HEK293T (cell line): ENCODE measurements around the gene DDX41.

ENCODE experiments used
- CTCF ChIA-PET: fragments of 350-600 bp; formaldehyde crosslinking; extraction: SDS; loops from one replicate; lab custom pipeline; 2021; ENCODE audit warnings: antibody characterized with exemption, inconsistent platforms; lab: Yijun Ruan, JAX
- POLR2A ChIA-PET: fragments of 350-600 bp; formaldehyde crosslinking; extraction: SDS; loops from one replicate; lab custom pipeline; 2020; ENCODE audit warnings: antibody characterized with exemption, inconsistent platforms; lab: Yijun Ruan, JAX
- DNase-seq: peaks from one replicate; pipeline ENCODE4 v3.0.0; 2012; ENCODE audit warnings: mixed read lengths; ENCODE audit errors: extremely low spot score
- ARNT ChIP-seq: fragments of 450-650 bp; IDR thresholded peaks from 2 replicates; pipeline ENCODE4 v1.6.1; 2017; ENCODE audit warnings: mild to moderate bottlenecking
- BHLHE40 ChIP-seq: fragments of 450-650 bp; IDR thresholded peaks from 2 replicates; pipeline ENCODE4 v1.6.1; 2016; ENCODE audit warnings: mild to moderate bottlenecking, moderate library complexity, borderline replicate concordance
- CTBP1 ChIP-seq: fragments of 450-650 bp; IDR thresholded peaks from 2 replicates; pipeline ENCODE4 v1.6.1; 2016; ENCODE audit warnings: borderline replicate concordance
- ELF4 ChIP-seq: fragments of 450-650 bp; IDR thresholded peaks from 2 replicates; pipeline ENCODE4 v1.6.1; 2017; ENCODE audit warnings: antibody characterized with exemption
- FOXA1 ChIP-seq: fragments of 450-650 bp; IDR thresholded peaks from 2 replicates; pipeline ENCODE4 v1.6.1; 2016; ENCODE audit warnings: mild to moderate bottlenecking
- FOXK2 ChIP-seq: fragments of 450-650 bp; IDR thresholded peaks from 2 replicates; pipeline ENCODE4 v1.6.1; 2016; ENCODE audit warnings: mild to moderate bottlenecking
- FOXM1 ChIP-seq: fragments of 450-650 bp; IDR thresholded peaks from 2 replicates; pipeline ENCODE4 v1.6.1; 2017; ENCODE audit warnings: mild to moderate bottlenecking, borderline replicate concordance
- HDGF ChIP-seq: fragments of 450-650 bp; IDR thresholded peaks from 2 replicates; pipeline ENCODE4 v1.6.1; 2017; ENCODE audit warnings: antibody characterized with exemption, borderline replicate concordance
- L3MBTL2 ChIP-seq: fragments of 450-650 bp; conservative IDR thresholded peaks from 2 replicates; pipeline ENCODE4 v1.6.1; 2016; ENCODE audit warnings: mild to moderate bottlenecking
- LEF1 ChIP-seq: fragments of 450-650 bp; IDR thresholded peaks from 2 replicates; pipeline ENCODE4 v1.6.1; 2017; ENCODE audit warnings: mild to moderate bottlenecking, borderline replicate concordance
- NFRKB ChIP-seq: fragments of 450-650 bp; IDR thresholded peaks from 2 replicates; pipeline ENCODE4 v1.6.1; 2016; ENCODE audit warnings: mild to moderate bottlenecking, moderate library complexity
- PKNOX1 ChIP-seq: fragments of 450-650 bp; IDR thresholded peaks from 2 replicates; pipeline ENCODE4 v1.6.1; 2016
- SP1 ChIP-seq: fragments of 450-650 bp; IDR thresholded peaks from 2 replicates; pipeline ENCODE4 v1.6.1; 2017
- SUZ12 ChIP-seq: fragments of 450-650 bp; IDR thresholded peaks from 2 replicates; pipeline ENCODE4 v1.6.1; 2016; ENCODE audit warnings: mild to moderate bottlenecking
- TARDBP ChIP-seq: fragments of 450-650 bp; IDR thresholded peaks from 2 replicates; pipeline ENCODE4 v1.6.1; 2016
- ZNF384 ChIP-seq: fragments of 450-650 bp; IDR thresholded peaks from 2 replicates; pipeline ENCODE4 v1.6.1; 2016

The DDX41 gene

DNA sequence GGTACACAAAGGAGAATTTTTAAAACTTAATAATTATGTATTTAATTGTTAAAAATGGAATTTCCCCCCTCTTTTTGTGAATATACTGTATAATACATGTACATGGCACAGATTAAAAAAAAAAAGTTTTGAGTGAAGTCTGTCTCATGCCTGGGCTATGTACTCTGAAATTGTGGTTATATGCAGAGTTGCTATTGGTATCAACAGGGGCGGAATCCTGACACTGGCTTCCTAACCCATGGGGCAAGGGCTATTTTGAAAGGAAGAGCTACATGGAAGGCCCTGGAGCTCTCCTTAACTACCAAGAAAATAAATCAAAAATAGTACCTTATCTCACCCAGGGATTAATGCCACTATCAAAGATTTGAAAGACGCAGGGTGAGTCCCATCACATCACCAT is 38.5 kb upstream of the DDX41 start:
- no peak for DNase-seq
- ChIA-PET POLR2A (no interaction called here), CTCF (no interaction called here)
- TF ChIP-seq FOXK2 = no peak
- no peak for TF ChIP-seq BHLHE40
- TF ChIP-seq TARDBP = no peak
- TF ChIP-seq SP1 = no peak
- no peak for TF ChIP-seq ARNT
- no peak for TF ChIP-seq FOXA1
- no peak for TF ChIP-seq NFRKB
- TF ChIP-seq L3MBTL2 = no peak
- TF ChIP-seq SUZ12 = no peak

DNA sequence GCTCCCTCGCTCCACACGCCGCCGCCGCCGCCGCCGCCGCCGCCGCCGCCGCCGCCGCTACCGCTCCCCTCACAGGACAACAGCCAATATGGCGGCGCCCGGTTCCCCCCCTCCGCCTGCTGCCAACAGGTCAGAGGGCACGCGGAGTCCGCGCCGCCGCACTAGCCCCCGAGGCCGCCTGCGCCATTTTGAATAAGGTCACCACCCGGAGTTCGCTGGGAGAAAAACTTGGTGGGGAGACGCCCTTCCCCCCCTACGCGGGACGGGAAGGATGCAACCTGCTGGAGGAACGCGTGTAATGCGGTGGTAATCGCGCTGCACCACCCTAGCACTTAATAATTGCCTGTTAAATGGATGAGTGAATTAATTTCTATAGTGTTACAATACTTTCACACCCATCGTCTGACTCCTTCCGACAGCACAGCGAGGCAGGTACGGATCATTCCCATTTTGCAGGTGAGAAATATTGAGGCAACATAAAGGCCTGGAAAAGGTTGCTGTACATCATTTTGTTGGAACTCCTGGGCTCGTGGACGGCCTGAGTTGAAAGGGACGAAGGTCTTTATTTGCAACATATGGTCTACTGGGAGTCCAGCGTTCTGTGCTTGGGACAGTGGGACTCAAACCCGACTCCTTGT is 37.8 kb upstream of the DDX41 start, which contains the start of gene FAM193B:
FAM193B (minus strand) TSS at position 90 of the 638 bp plus-strand sequence. CDS start 105 bp downstream, outside the sequence.
- TF ChIP-seq PKNOX1 = no peak
- 0 out of 2 replicates have a peak, but pooled peaks have one; percentile 9 for TF ChIP-seq FOXM1
- TF ChIP-seq LEF1 = no peak
- no peak for TF ChIP-seq FOXA1
- TF ChIP-seq NFRKB = no peak
- TF ChIP-seq ARNT = 0 out of 2 replicates have a peak, but pooled peaks have one; percentile 19
- peak; percentile 83 for TF ChIP-seq L3MBTL2
- ChIA-PET POLR2A (interaction anchor here (1.6 kb wide), 1 partner anchor 38 kb away, joined by 6 read pairs; the partner anchor contains the start of gene TMED9), CTCF (no interaction called here)
- peak; percentile 99 for DNase-seq

- ChIA-PET CTCF (no interaction called here), POLR2A (interaction anchor here (1.6 kb wide), 1 partner anchor 38 kb away, joined by 6 read pairs; the partner anchor contains the start of gene TMED9)
- TF ChIP-seq L3MBTL2 = no peak
- TF ChIP-seq FOXK2 = no peak
- no peak for TF ChIP-seq SUZ12
- no peak for TF ChIP-seq ARNT
- TF ChIP-seq FOXM1 = no peak
- no peak for TF ChIP-seq ZNF384
- no peak for TF ChIP-seq LEF1
- TF ChIP-seq CTBP1 = no peak
- TF ChIP-seq FOXA1 = no peak
- TF ChIP-seq PKNOX1 = no peak
- TF ChIP-seq HDGF = no peak
- no peak for TF ChIP-seq BHLHE40
- peak; percentile 71 for DNase-seq
These were observed 37.1 kb upstream of the DDX41 start for GRCh38 chr5:177553671-177554429.

GRCh38 chr5:177552839-177553455 is 36.2 kb upstream of the DDX41 start:
- no peak for TF ChIP-seq NFRKB
- TF ChIP-seq SUZ12 = no peak
- no peak for TF ChIP-seq LEF1
- no peak for TF ChIP-seq BHLHE40
- TF ChIP-seq TARDBP = no peak
- no peak for TF ChIP-seq FOXA1
- TF ChIP-seq L3MBTL2 = no peak
- no peak for TF ChIP-seq HDGF
- no peak for TF ChIP-seq ELF4
- TF ChIP-seq PKNOX1 = no peak
- no peak for TF ChIP-seq FOXM1
- ChIA-PET POLR2A (interaction anchor here (1.1 to 1.6 kb wide), 2 partner anchors 39 to 98 kb away, joined by 3 to 6 read pairs; partner anchors contain the start of gene TMED9), CTCF (no interaction called here)
- no peak for DNase-seq

GRCh38 chr5:177550122-177550521 is 33.4 kb upstream of the DDX41 start:
- no peak for DNase-seq
- POLR2A ChIA-PET = no interaction called here
- CTCF ChIA-PET = no interaction called here
- no peak for TF ChIP-seq BHLHE40
- TF ChIP-seq TARDBP = no peak
- no peak for TF ChIP-seq SUZ12
- no peak for TF ChIP-seq SP1
- no peak for TF ChIP-seq HDGF
- TF ChIP-seq FOXK2 = no peak
- TF ChIP-seq PKNOX1 = no peak
- TF ChIP-seq ELF4 = no peak
- TF ChIP-seq NFRKB = no peak
- no peak for TF ChIP-seq FOXM1
